GM21447 (cell line): ENCODE data around the gene ZDHHC17.
"Not testable (repeated sequence)": the region's sequence is repeated elsewhere in the genome, so short reads cannot be mapped to it uniquely, and the experiment has no call there.

Experiments
- ATAC-seq: cut with Tn5 transposase; IDR thresholded peaks from one replicate; pipeline ENCODE4 v1.9.1; 2021; ENCODE audit not compliant: unreplicated experiment

Gene ZDHHC17

GRCh38 chr12:76763746-76764675 lies at the start of gene ZDHHC17:
TSS of gene ZDHHC17 (plus strand) at chr12:76764115. CDS start at chr12:76764237, 122 bp downstream.
- peak; percentile 86 for ATAC-seq

GRCh38 chr12:76714415-76714814 lies 49.5 kb upstream of the ZDHHC17 start:
- ATAC-seq: no peak

- ATAC-seq: no peak
Measured at GRCh38 chr12:76714861-76715260, 49.1 kb upstream of the ZDHHC17 start.

- no peak for ATAC-seq
Measured at GRCh38 chr12:76715332-76715731, 48.6 kb upstream of the ZDHHC17 start.

- no peak for ATAC-seq
Measured at GRCh38 chr12:76717314-76717713, 46.6 kb upstream of the ZDHHC17 start.

- ATAC-seq: no peak
Measured at GRCh38 chr12:76719171-76720041, 44.5 kb upstream of the ZDHHC17 start.

- no peak for ATAC-seq
Measured at GRCh38 chr12:76720068-76720467, 43.8 kb upstream of the ZDHHC17 start.

GRCh38 chr12:76726626-76727025 lies 37.3 kb upstream of the ZDHHC17 start:
- ATAC-seq: no peak

- not testable (repeated sequence) for ATAC-seq
Measured at GRCh38 chr12:76732188-76732587, 31.7 kb upstream of the ZDHHC17 start.

- ATAC-seq: not testable (repeated sequence)
Measured at GRCh38 chr12:76737689-76738088, 26.2 kb upstream of the ZDHHC17 start.

- no peak for ATAC-seq
Measured at GRCh38 chr12:76738824-76739579, 24.9 kb upstream of the ZDHHC17 start.

- no peak for ATAC-seq
Measured at GRCh38 chr12:76739896-76740295, 24.0 kb upstream of the ZDHHC17 start.

GRCh38 chr12:76740501-76740900 lies 23.4 kb upstream of the ZDHHC17 start:
- no peak for ATAC-seq

GRCh38 chr12:76745343-76745742 lies 18.6 kb upstream of the ZDHHC17 start:
- no peak for ATAC-seq

GRCh38 chr12:76746516-76746915 lies 17.4 kb upstream of the ZDHHC17 start:
- no peak for ATAC-seq

- ATAC-seq: no peak
Measured at GRCh38 chr12:76747245-76747644, 16.7 kb upstream of the ZDHHC17 start.

GRCh38 chr12:76755829-76756379 lies 8.0 kb upstream of the ZDHHC17 start:
- ATAC-seq: no peak

- no peak for ATAC-seq
Measured at GRCh38 chr12:76757694-76758093, 6.2 kb upstream of the ZDHHC17 start.

- no peak for ATAC-seq
Measured at GRCh38 chr12:76762601-76762980, 1.3 kb upstream of the ZDHHC17 start.

- no peak for ATAC-seq
Measured at GRCh38 chr12:76764856-76765255, 941 bp downstream of the ZDHHC17 start.

GRCh38 chr12:76765598-76765997 lies 1.7 kb downstream of the ZDHHC17 start:
- no peak for ATAC-seq
